SK-N-SH (cell line): ENCODE measurements around the gene ZNF473. TPM values are rescaled to one million over a fixed set of nuclear protein-coding genes. Genes with fewer than 3 reads are reported as not detected.
"Not testable (repeated sequence)": the region's sequence is repeated elsewhere in the genome, so short reads cannot be mapped to it uniquely, and the experiment has no call there.

Experiments used
- CTCF ChIA-PET: fragments of 300-600, 350-600 bp; formaldehyde crosslinking; extraction: SDS; loops from one replicate; lab custom pipeline; 2021; lab: Yijun Ruan, JAX
- POLR2A ChIA-PET: fragments of 350-600 bp; sonication (Branson Sonifier 250); formaldehyde crosslinking; extraction: SDS; loops from one replicate; lab custom pipeline; 2020; ENCODE audit warnings: antibody characterized with exemption, inconsistent platforms; lab: Yijun Ruan, JAX
- DNase-seq: peaks from one replicate; pipeline ENCODE4 v3.0.0; 2012
- H2AFZ ChIP-seq: fragments of 200-600 bp; sonication (generic); 2 replicates; pipeline ENCODE4 v1.8.1; 2016; ENCODE audit warnings: antibody characterized with exemption, mild to moderate bottlenecking, low read depth
- H3F3A ChIP-seq: fragments of 200-600 bp; sonication (generic); replicated peaks from 2 replicates; pipeline ENCODE3; 2016; ENCODE audit warnings: antibody characterized with exemption, mild to moderate bottlenecking; ENCODE audit not compliant: insufficient read depth
- H3K27ac ChIP-seq, 2 experiments: fragments of 200-500 bp in 1 of 2; fragments of 200-600 bp in 1 of 2; sonication (Bioruptor generic) in 1 of 2; sonication (generic), shearing (Covaris generic) in 1 of 2; 2 replicates each; pipeline versions ENCODE4 v1.5.1 to v1.6.1; 2014 to 2016; ENCODE audit warnings: low read depth in 2 of 2, inconsistent platforms in 1 of 2, low read length in 1 of 2, mild to moderate bottlenecking in 1 of 2, mixed read lengths in 1 of 2
- H3K27me3 ChIP-seq: fragments of 200-600 bp; sonication (generic), shearing (Covaris generic); 2 replicates; pipeline ENCODE4 v1.6.1; 2016; ENCODE audit warnings: mixed run types; ENCODE audit not compliant: insufficient read depth
- H3K36me3 ChIP-seq, 2 experiments: fragments of 200-500 bp in 1 of 2; fragments of 200-600 bp in 1 of 2; sonication (Bioruptor generic) in 1 of 2; sonication (generic) in 1 of 2; replicated peaks in 1 of 2; 2 replicates each; pipeline versions ENCODE3 to v1.5.1; 2014 to 2016; ENCODE audit warnings: low read length in 1 of 2, mild to moderate bottlenecking in 1 of 2; ENCODE audit not compliant: insufficient read depth in 2 of 2, control insufficient read depth in 1 of 2
- H3K4me1 ChIP-seq, 2 experiments: fragments of 200-500 bp in 1 of 2; fragments of 200-600 bp in 1 of 2; sonication (Bioruptor generic) in 1 of 2; sonication (generic), shearing (Covaris generic) in 1 of 2; 2 replicates each; pipeline versions ENCODE4 v1.5.1 to v1.6.1; 2014 to 2016; ENCODE audit warnings: low read depth in 1 of 2, low read length in 1 of 2, mixed run types in 1 of 2; ENCODE audit not compliant: insufficient read depth in 2 of 2, control insufficient read depth in 1 of 2
- H3K4me2 ChIP-seq: fragments of 200-600 bp; sonication (generic), shearing (Covaris generic); 2 replicates; pipeline ENCODE4 v1.6.1; 2017; ENCODE audit warnings: mixed run types
- H3K4me3 ChIP-seq, 2 experiments: fragments of 200-500 bp in 1 of 2; fragments of 200-600 bp in 1 of 2; sonication (Bioruptor generic) in 1 of 2; sonication (generic), shearing (Covaris generic) in 1 of 2; 2 replicates each; pipeline versions ENCODE4 v1.5.1 to v1.8.1; 2014 to 2016; ENCODE audit warnings: low read depth in 2 of 2, inconsistent platforms in 1 of 2, low read length in 1 of 2, mild to moderate bottlenecking in 1 of 2, mixed read lengths in 1 of 2, moderate library complexity in 1 of 2
- H3K79me2 ChIP-seq: fragments of 200-600 bp; sonication (generic); 2 replicates; pipeline ENCODE4 v1.8.1; 2017; ENCODE audit warnings: mild to moderate bottlenecking; ENCODE audit not compliant: insufficient read depth
- H3K9ac ChIP-seq: fragments of 200-600 bp; sonication (generic); 2 replicates; pipeline ENCODE4 v1.6.1; 2017; ENCODE audit warnings: mixed run types
- H3K9me2 ChIP-seq: fragments of 200-600 bp; sonication (generic); 2 replicates; pipeline ENCODE4 v1.6.1; 2017; ENCODE audit warnings: mixed run types
- H3K9me3 ChIP-seq: fragments of 200-600 bp; sonication (generic); 2 replicates; pipeline ENCODE4 v1.6.1; 2017; ENCODE audit warnings: mixed run types, mild to moderate bottlenecking, moderate library complexity
- H4K20me1 ChIP-seq: fragments of 200-600 bp; sonication (generic); 2 replicates; pipeline ENCODE4 v1.6.1; 2017; ENCODE audit warnings: mild to moderate bottlenecking, mixed run types; ENCODE audit not compliant: insufficient read depth
- RFX5 ChIP-seq: IDR thresholded peaks from 2 replicates; pipeline ENCODE4 v1.6.1; 2012; ENCODE audit warnings: mild to moderate bottlenecking, improper control_type of control experiment, low read length
- WGBS: methylation state at CpG from one replicate; pipeline ENCODE4 v1.1.6; 2017; ENCODE audit warnings: low lambda C conversion rate; 5-methylcytosine and 5-hydroxymethylcytosine counted together
- polyA plus RNA-seq, 3 experiments: library from polyadenylated mRNA; depleted of rRNA; stranded (reverse); fragments of >200 nt; gene quantifications; 2 replicates each; pipeline ENCODE4 v1.2.3, GENCODE V29; 2012
- TF ChIP-seq, protein P1 (sequence below): fragments of 200-600 bp; sonication (generic); IDR thresholded peaks from 2 replicates; pipeline ENCODE4 v1.6.1; 2017; ENCODE audit warnings: antibody characterized with exemption, mild to moderate bottlenecking, moderate library complexity

Gene ZNF473
- polyA plus RNA-seq, 1 of the 3 experiments (the other 2 are of a cell fraction), result 5.4 TPM

- CTCF ChIA-PET, H4K20me1 ChIP-seq, H3K36me3 ChIP-seq, H3K4me2 ChIP-seq, H3K4me1 ChIP-seq, H3F3A ChIP-seq, H3K27ac ChIP-seq, DNase-seq, H3K9ac ChIP-seq, H2AFZ ChIP-seq, H3K9me3 ChIP-seq, H3K79me2 ChIP-seq, H3K9me2 ChIP-seq, POLR2A ChIA-PET, H3K4me3 ChIP-seq, H3K27me3 ChIP-seq: not testable (repeated sequence)
- WGBS, result 18% methylated on average over 4 of the region's 5 CpGs
Measured at GRCh38 chr19:50079014-50079413, 53.2 kb downstream of the ZNF473 start.

- H3K4me1 ChIP-seq, H3K27ac ChIP-seq, CTCF ChIA-PET, H3K36me3 ChIP-seq, H3K9ac ChIP-seq, H3K9me3 ChIP-seq, H2AFZ ChIP-seq, DNase-seq, POLR2A ChIA-PET, H3K79me2 ChIP-seq, H3K4me3 ChIP-seq, H3K9me2 ChIP-seq, H3F3A ChIP-seq, H4K20me1 ChIP-seq, H3K4me2 ChIP-seq: not testable (repeated sequence)
- H3K27me3 ChIP-seq, result peaks cover 13% of the 10 kb centered on the region; the same call in 1 of the 2 replicates
- WGBS, result 3% methylated on average over 2 of the region's 2 CpGs
Measured at GRCh38 chr19:50084440-50084839, 58.6 kb downstream of the ZNF473 start.

- H3K9me2 ChIP-seq, H3K9me3 ChIP-seq, H4K20me1 ChIP-seq, H3K4me3 ChIP-seq, DNase-seq, CTCF ChIA-PET, H3K9ac ChIP-seq, POLR2A ChIA-PET, H3K27ac ChIP-seq, H3K79me2 ChIP-seq, H3K4me1 ChIP-seq, H3K36me3 ChIP-seq, H3F3A ChIP-seq, H3K4me2 ChIP-seq, H2AFZ ChIP-seq: not testable (repeated sequence)
- 16% methylated on average over 4 of the region's 4 CpGs for WGBS
- peaks cover 13% of the 10 kb centered on the region; the same call in 1 of the 2 replicates for H3K27me3 ChIP-seq
Measured at GRCh38 chr19:50087153-50087552, 61.3 kb downstream of the ZNF473 start.

DNA sequence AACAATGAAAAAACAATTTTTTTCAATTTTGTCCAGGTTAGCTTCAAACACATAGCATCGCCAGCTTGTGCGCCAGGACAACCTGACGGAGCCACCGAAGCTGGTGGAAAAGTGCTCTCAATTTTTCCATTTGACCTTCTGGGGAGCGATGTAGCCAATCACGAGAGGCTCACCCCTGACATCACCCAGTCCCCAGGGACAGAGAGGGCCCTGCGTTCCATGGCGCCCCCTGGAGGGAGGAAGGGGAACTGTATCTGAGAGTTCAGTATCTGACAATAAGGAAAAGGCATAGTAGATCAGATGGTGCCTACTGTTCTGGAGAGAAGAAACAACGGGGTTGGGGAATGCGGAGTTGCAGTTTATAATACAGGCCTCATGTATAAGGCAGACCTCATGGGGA, 64.9 kb downstream of the ZNF473 start:
- POLR2A ChIA-PET, result not testable (repeated sequence)

DNA sequence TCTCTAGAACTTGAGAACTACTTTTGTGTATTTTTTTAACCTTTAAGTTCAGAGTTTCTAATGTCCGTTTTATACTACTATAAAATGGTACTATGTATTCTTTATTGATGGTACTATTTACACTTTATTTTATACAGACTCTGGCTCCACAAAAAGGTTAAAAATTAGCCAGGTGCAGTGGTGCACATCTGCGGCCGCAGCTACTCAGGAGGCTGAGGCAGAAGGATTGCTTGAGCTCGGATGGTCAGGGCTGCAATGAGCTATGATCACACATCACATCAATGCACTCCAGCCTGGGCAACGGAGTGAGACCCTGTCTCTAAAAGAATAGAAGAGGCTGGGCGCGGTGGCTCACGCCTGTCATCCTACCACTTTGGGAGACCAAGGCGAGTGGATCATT, 66.0 kb downstream of the ZNF473 start:
- WGBS, result 6% methylated on average over 5 of the region's 9 CpGs
- H3K79me2 ChIP-seq, H2AFZ ChIP-seq, H3K4me1 ChIP-seq, H3K9me2 ChIP-seq, H3K27me3 ChIP-seq, H3K4me3 ChIP-seq, H3F3A ChIP-seq, POLR2A ChIA-PET, H3K9me3 ChIP-seq, CTCF ChIA-PET, DNase-seq, H3K36me3 ChIP-seq, H3K9ac ChIP-seq, H3K27ac ChIP-seq, H4K20me1 ChIP-seq, H3K4me2 ChIP-seq: not testable (repeated sequence)

More for the DNA sequence above, 64.9 kb downstream of the ZNF473 start:
- H3K9ac ChIP-seq, H4K20me1 ChIP-seq, H3K27ac ChIP-seq, H2AFZ ChIP-seq, H3K4me1 ChIP-seq, H3K9me2 ChIP-seq, H3K9me3 ChIP-seq, H3K27me3 ChIP-seq, H3K79me2 ChIP-seq, H3K4me3 ChIP-seq, H3K36me3 ChIP-seq, H3F3A ChIP-seq, H3K4me2 ChIP-seq: not testable (repeated sequence)
- DNase-seq, result peak; percentile 49
- peak; percentile 28; the same call in 1 of the 2 replicates for TF ChIP-seq RFX5
- TF ChIP-seq, protein P1, sequence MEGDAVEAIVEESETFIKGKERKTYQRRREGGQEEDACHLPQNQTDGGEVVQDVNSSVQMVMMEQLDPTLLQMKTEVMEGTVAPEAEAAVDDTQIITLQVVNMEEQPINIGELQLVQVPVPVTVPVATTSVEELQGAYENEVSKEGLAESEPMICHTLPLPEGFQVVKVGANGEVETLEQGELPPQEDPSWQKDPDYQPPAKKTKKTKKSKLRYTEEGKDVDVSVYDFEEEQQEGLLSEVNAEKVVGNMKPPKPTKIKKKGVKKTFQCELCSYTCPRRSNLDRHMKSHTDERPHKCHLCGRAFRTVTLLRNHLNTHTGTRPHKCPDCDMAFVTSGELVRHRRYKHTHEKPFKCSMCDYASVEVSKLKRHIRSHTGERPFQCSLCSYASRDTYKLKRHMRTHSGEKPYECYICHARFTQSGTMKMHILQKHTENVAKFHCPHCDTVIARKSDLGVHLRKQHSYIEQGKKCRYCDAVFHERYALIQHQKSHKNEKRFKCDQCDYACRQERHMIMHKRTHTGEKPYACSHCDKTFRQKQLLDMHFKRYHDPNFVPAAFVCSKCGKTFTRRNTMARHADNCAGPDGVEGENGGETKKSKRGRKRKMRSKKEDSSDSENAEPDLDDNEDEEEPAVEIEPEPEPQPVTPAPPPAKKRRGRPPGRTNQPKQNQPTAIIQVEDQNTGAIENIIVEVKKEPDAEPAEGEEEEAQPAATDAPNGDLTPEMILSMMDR, result peak; percentile 62
- CTCF ChIA-PET, result interaction anchor here (0.6 kb wide), 1 partner anchor 41 kb away, joined by 3 read pairs; no protein-coding TSS in a partner anchor
- 21% methylated on average over 9 of the region's 10 CpGs for WGBS

GRCh38 chr19:50092597-50092996, 66.8 kb downstream of the ZNF473 start:
- no CpG with 5 or more reads among the region's 10 CpGs for WGBS
- H3K4me1 ChIP-seq, H3F3A ChIP-seq, H3K9me3 ChIP-seq, H3K36me3 ChIP-seq, H3K27me3 ChIP-seq, H3K9ac ChIP-seq, H4K20me1 ChIP-seq, H3K27ac ChIP-seq, H3K79me2 ChIP-seq, CTCF ChIA-PET, H3K9me2 ChIP-seq, H2AFZ ChIP-seq, POLR2A ChIA-PET, DNase-seq, H3K4me2 ChIP-seq, H3K4me3 ChIP-seq: not testable (repeated sequence)
